Measurements from ENCODE around the gene LRP1-AS. TPM values are rescaled to one million over a fixed set of nuclear protein-coding genes. Genes with fewer than 3 reads are reported as not detected.
"Not testable (repeated sequence)": the region's sequence is repeated elsewhere in the genome, so short reads cannot be mapped to it uniquely, and the experiment has no call there.

Gene LRP1-AS
- total RNA-seq, 1 donor from 2014 or later, result not detected

GRCh38 chr12:57127101-57127725 lies 20.2 kb downstream of the LRP1-AS start:
- no peak for FAIRE-seq
- DNase-seq (ENCODE audit: low spot score in 2 of 2), result no peak

- DNase-seq (ENCODE audit: low spot score in 2 of 2), result peak in 1 of 2 donors; percentile 2
- FAIRE-seq, result no peak
Observed at GRCh38 chr12:57126561-57126960, 20.9 kb downstream of the LRP1-AS start.

GRCh38 chr12:57126061-57126460 lies 21.4 kb downstream of the LRP1-AS start:
- DNase-seq (ENCODE audit: low spot score in 2 of 2), result no peak
- no peak for FAIRE-seq

- DNase-seq (ENCODE audit: low spot score in 2 of 2) (no peak), FAIRE-seq (no peak)
Observed at GRCh38 chr12:57124261-57124877, 23.1 kb downstream of the LRP1-AS start.

- DNase-seq (ENCODE audit: low spot score in 2 of 2) (no peak), FAIRE-seq (no peak)
Observed at GRCh38 chr12:57123813-57124212, 23.6 kb downstream of the LRP1-AS start.

- not testable (repeated sequence) for FAIRE-seq; DNase-seq (ENCODE audit: low spot score in 2 of 2)
Observed at GRCh38 chr12:57120718-57121117, 26.7 kb downstream of the LRP1-AS start.

GRCh38 chr12:57119294-57120085 lies 27.9 kb downstream of the LRP1-AS start:
- no peak for FAIRE-seq
- no peak for DNase-seq (ENCODE audit: low spot score in 2 of 2)

- no peak for FAIRE-seq
- DNase-seq (ENCODE audit: low spot score in 2 of 2), result no peak
Observed at GRCh38 chr12:57118711-57119271, 28.6 kb downstream of the LRP1-AS start.

GRCh38 chr12:57116580-57117281 lies 30.7 kb downstream of the LRP1-AS start:
- no peak for DNase-seq (ENCODE audit: low spot score in 2 of 2)
- no peak for FAIRE-seq

- no peak for FAIRE-seq
- DNase-seq (ENCODE audit: low spot score in 2 of 2), result no peak
Observed at GRCh38 chr12:57112492-57113294, 34.7 kb downstream of the LRP1-AS start.

- DNase-seq (ENCODE audit: low spot score in 2 of 2) (peak in 1 of 2 donors; percentile 54), FAIRE-seq (no peak)
Observed at GRCh38 chr12:57111031-57111734, 36.2 kb downstream of the LRP1-AS start, which contains the start of gene STAT6. Gene STAT6, minus strand, starts transcription at chr12:57111362. Its CDS starts 3,084 bp downstream, at chr12:57108278.

- FAIRE-seq (no peak), DNase-seq (ENCODE audit: low spot score in 2 of 2) (peak in 1 of 2 donors; percentile 22)
Observed at GRCh38 chr12:57110104-57111030, 37.1 kb downstream of the LRP1-AS start.

- FAIRE-seq (no peak), DNase-seq (ENCODE audit: low spot score in 2 of 2) (peak in 1 of 2 donors; percentile 5)
Observed at GRCh38 chr12:57109207-57110103, 38.0 kb downstream of the LRP1-AS start.

- FAIRE-seq, result no peak
- DNase-seq (ENCODE audit: low spot score in 2 of 2), result no peak
Observed at GRCh38 chr12:57107456-57108155, 39.8 kb downstream of the LRP1-AS start.

- FAIRE-seq (no peak), DNase-seq (ENCODE audit: low spot score in 2 of 2) (no peak)
Observed at GRCh38 chr12:57106021-57106708, 41.3 kb downstream of the LRP1-AS start.

Measured in frontal cortex (tissue), 4 donors.